MCF 10A (cell line): ENCODE data around the gene VIL1. TPM values are rescaled to one million over a fixed set of nuclear protein-coding genes. Genes with fewer than 3 reads are reported as not detected.

Source experiments
- BruUV-seq: library from RNA; stranded (reverse); fragments of 400-500 nt; replicated peaks from 2 replicates; lab custom pipeline; 2021; lab: Mats Ljungman, UMichigan
- CTCF ChIA-PET: fragments of 300-600 bp; sonication (Branson Sonifier 250); formaldehyde crosslinking; extraction: SDS; loops from one replicate; lab custom pipeline; 2021; ENCODE audit warnings: antibody characterized with exemption, inconsistent platforms; lab: Yijun Ruan, JAX
- POLR2A ChIA-PET: fragments of 300-600, 350-650 bp; sonication (Branson Sonifier 250); formaldehyde crosslinking; extraction: SDS; loops from one replicate; lab custom pipeline; 2020; ENCODE audit warnings: antibody characterized with exemption, inconsistent platforms; lab: Yijun Ruan, JAX
- DNase-seq: peaks from one replicate; pipeline ENCODE4 v3.0.0-alpha.2; 2018; ENCODE audit not compliant: unreplicated experiment
- H3K27ac Mint-ChIP-seq: one replicate; pipeline ENCODE4 v1.8.0; 2022; ENCODE audit warnings: mild to moderate bottlenecking, low read depth, mixed read lengths; ENCODE audit not compliant: unreplicated experiment
- H3K27me3 Mint-ChIP-seq: one replicate; pipeline ENCODE4 v1.8.0; 2022; ENCODE audit warnings: mixed read lengths; ENCODE audit not compliant: insufficient read depth, unreplicated experiment
- H3K36me3 Mint-ChIP-seq: one replicate; pipeline ENCODE4 v1.8.0; 2022; ENCODE audit warnings: mild to moderate bottlenecking, moderate library complexity, mixed read lengths; ENCODE audit not compliant: insufficient read depth, unreplicated experiment
- H3K4me1 Mint-ChIP-seq: one replicate; pipeline ENCODE4 v1.8.0; 2022; ENCODE audit warnings: mixed read lengths; ENCODE audit not compliant: insufficient read depth, unreplicated experiment
- H3K4me3 Mint-ChIP-seq: one replicate; pipeline ENCODE4 v1.8.0; 2022; ENCODE audit warnings: mild to moderate bottlenecking, moderate library complexity, mixed read lengths; ENCODE audit not compliant: unreplicated experiment
- H3K9me3 Mint-ChIP-seq: one replicate; pipeline ENCODE4 v1.8.0; 2022; ENCODE audit warnings: mixed read lengths; ENCODE audit not compliant: unreplicated experiment
- CTCF ChIP-seq: fragments of 200-600 bp; IDR thresholded peaks from one replicate; pipeline ENCODE4 v1.8.0; 2022; ENCODE audit warnings: antibody characterized with exemption, mild to moderate bottlenecking; ENCODE audit not compliant: unreplicated experiment
- intact Hi-C: fragments of 100-400 bp; cut with micrococcal nuclease; formaldehyde crosslinking; loops from 2 replicates; pipeline ENCODE4 v1.14.1; 2022
- total RNA-seq: library from RNA; stranded (reverse); gene quantifications from 2 replicates; pipeline ENCODE4 v1.2.3, GENCODE V29; 2022

Gene VIL1
- total RNA-seq, 1 experiment from 2014 or later: not detected

- no peaks in the 10 kb centered on the region for H3K4me1 Mint-ChIP-seq
- intact Hi-C loops: no loop called here
- TF ChIP-seq CTCF: no peak
- H3K4me3 Mint-ChIP-seq: no peak overlapping the region
- no TSS peak for BruUV-seq
- no peaks in the 10 kb centered on the region for H3K9me3 Mint-ChIP-seq
- CTCF ChIA-PET: interaction anchor here (0.7 kb wide), 1 partner anchor 52 kb away, joined by 3 read pairs; no protein-coding TSS in a partner anchor
- no peak overlapping the region for H3K27ac Mint-ChIP-seq
- no peak for DNase-seq
- POLR2A ChIA-PET: no interaction called here
- no peaks in the 10 kb centered on the region for H3K36me3 Mint-ChIP-seq
- H3K27me3 Mint-ChIP-seq: no peaks in the 10 kb centered on the region
Measured at GRCh38 chr2:218422403-218423086, 3.6 kb downstream of the VIL1 start.

- DNase-seq: no peak
- no peaks in the 10 kb centered on the region for H3K36me3 Mint-ChIP-seq
- no TSS peak for BruUV-seq
- no peak overlapping the region for H3K4me3 Mint-ChIP-seq
- ChIA-PET POLR2A (no interaction called here), CTCF (no interaction called here)
- no peak for TF ChIP-seq CTCF
- no peaks in the 10 kb centered on the region for H3K4me1 Mint-ChIP-seq
- no peak overlapping the region for H3K27ac Mint-ChIP-seq
- H3K9me3 Mint-ChIP-seq: no peaks in the 10 kb centered on the region
- intact Hi-C loops: no loop called here
- H3K27me3 Mint-ChIP-seq: no peaks in the 10 kb centered on the region
Measured at GRCh38 chr2:218423584-218423983, 4.7 kb downstream of the VIL1 start.

GRCh38 chr2:218425531-218425930, 6.6 kb downstream of the VIL1 start:
- Mint-ChIP-seq H3K27me3 (no peaks in the 10 kb centered on the region), H3K36me3 (no peaks in the 10 kb centered on the region), H3K27ac (no peak overlapping the region), H3K4me1 (no peaks in the 10 kb centered on the region), H3K9me3 (no peaks in the 10 kb centered on the region), H3K4me3 (no peak overlapping the region)
- TF ChIP-seq CTCF: no peak
- ChIA-PET CTCF (interaction anchor here (0.7 to 1.0 kb wide), 2 partner anchors 12 to 18 kb away, joined by 3 to 4 read pairs; no protein-coding TSS in a partner anchor), POLR2A (interaction anchor here (0.6 to 1.1 kb wide), 2 partner anchors 17 to 197 kb away, joined by 3 to 5 read pairs; no protein-coding TSS in a partner anchor)
- intact Hi-C loops: no loop called here
- BruUV-seq: no TSS peak
- no peak for DNase-seq

GRCh38 chr2:218427741-218428140, 8.8 kb downstream of the VIL1 start:
- Mint-ChIP-seq H3K4me3 (no peak overlapping the region), H3K36me3 (no peaks in the 10 kb centered on the region), H3K4me1 (no peaks in the 10 kb centered on the region), H3K9me3 (no peaks in the 10 kb centered on the region), H3K27ac (no peak overlapping the region), H3K27me3 (peaks cover 11% of the 10 kb centered on the region)
- no peak for TF ChIP-seq CTCF
- DNase-seq: no peak
- POLR2A ChIA-PET: no interaction called here
- CTCF ChIA-PET: interaction anchor here (0.6 kb wide), 1 partner anchor 220 kb away, joined by 3 read pairs; no protein-coding TSS in a partner anchor
- no TSS peak for BruUV-seq
- intact Hi-C loops: no loop called here
